ENCODE measurements around the gene GPR137. TPM values are rescaled to one million over a fixed set of nuclear protein-coding genes. Genes with fewer than 3 reads are reported as not detected.

Gene GPR137
- total and polyA plus RNA-seq, 9 of the 15 experiments (the other 6 are each of a cell fraction or from before 2014, with no cell fraction given), result 0.32 to 26.7 (median 10.7) TPM

- TF ChIP-seq VEZF1 (CRISPR knock-in tag; IDR thresholded peaks at IDR 0.05) (peak; percentile 15; the same call in 1 of the 2 replicates), ZNF695 (CRISPR knock-in tag; IDR thresholded peaks at IDR 0.05) (no peak), SMARCA5 (IDR thresholded peaks at IDR 0.05) (peak; percentile 92), KDM4B (IDR thresholded peaks at IDR 0.05; ENCODE audit: borderline replicate concordance in 2 of 2, low read depth in 1 of 2) (no peak), HBP1 (CRISPR knock-in tag; IDR thresholded peaks at IDR 0.05) (no peak), RBM14 (IDR thresholded peaks at IDR 0.05; ENCODE audit: borderline replicate concordance, insufficient read depth, low read depth, low read length) (peak; percentile 95; the same call in 1 of the 2 replicates), ZBTB12 (CRISPR knock-in tag; IDR thresholded peaks at IDR 0.05) (no peak), EP300 (IDR thresholded peaks at IDR 0.05; ENCODE audit: low read length) (no peak; the same call in 1 of the 2 replicates), ZNF512 (tag; IDR thresholded peaks at IDR 0.05) (no peak), DEAF1 (CRISPR knock-in tag; IDR thresholded peaks at IDR 0.05) (0 out of 2 replicates have a peak, but pooled peaks have one; percentile 19), CTCF (IDR thresholded peaks at IDR 0.05 in 2 of 3, conservative IDR thresholded peaks at IDR 0.05 in 1 of 3; ENCODE audit: insufficient read depth in 2 of 3, low read depth in 1 of 3, low read length in 3 of 3) (no peak), HES1 (IDR thresholded peaks at IDR 0.05; ENCODE audit: low read depth) (no peak), XRCC4 (IDR thresholded peaks at IDR 0.05; ENCODE audit: extremely low read depth, insufficient read depth, insufficient read length) (no peak), ZNF408 (CRISPR knock-in tag; IDR thresholded peaks at IDR 0.05; ENCODE audit: low read depth) (no peak), MAZ (CRISPR knock-in tag; conservative IDR thresholded peaks at IDR 0.05 in 1 of 2, IDR thresholded peaks at IDR 0.05 in 1 of 2) (peak in 1 of 2 experiments; percentile 51; a peak in 1 of 4 replicates), TRIM24 (IDR thresholded peaks at IDR 0.05) (0 out of 4 replicates have a peak, but pooled peaks of 1 of the 2 experiments have one; percentile 8)
These were observed 16.6 kb upstream of the GPR137 start (continued) for GRCh38 chr11:64268893-64269539.
